ENCODE results near the gene FKBP11. TPM values are rescaled to one million over a fixed set of nuclear protein-coding genes. Genes with fewer than 3 reads are reported as not detected.
A peak's percentile ranks its signal among the peaks of the same experiment; 100 is the strongest.
"Not testable (repeated sequence)": the region's sequence is repeated elsewhere in the genome, so short reads cannot be mapped to it uniquely, and the experiment has no call there.

FKBP11 gene
- total and polyA plus RNA-seq, 7 experiments from 2014 or later, result 40.3 to 83.7 (median 55.3) TPM

- Mint-ChIP-seq H3K9me3 (no peaks in the 10 kb centered on the region), H3K4me1 (peaks cover 0 to 2% (median 0%) of the 10 kb centered on the region in 7 donors), H3K4me3 (no peak overlapping the region), H3K27ac (no peak overlapping the region), H3K36me3 (peaks cover 0 to 5% (median 0%) of the 10 kb centered on the region in 5 donors), H3K27me3 (peaks cover 11 to 29% (median 15%) of the 10 kb centered on the region in 5 donors)
- ATAC-seq (no peak), DNase-seq (no peak)
- intact Hi-C loops (cut with micrococcal nuclease), result no loop called here
- Histone ChIP-seq H3K9me3 (ENCODE audit: control insufficient read depth in 2 of 3, low read length in 3 of 3) (no peaks in the 10 kb centered on the region), H3K4me3 (ENCODE audit: low read length) (no peak overlapping the region), H3K36me3 (ENCODE audit: control insufficient read depth in 2 of 3, insufficient read depth in 3 of 3, low read length in 3 of 3) (no peaks in the 10 kb centered on the region), H3K4me1 (ENCODE audit: control insufficient read depth in 2 of 2, insufficient read depth in 2 of 2, low read length in 2 of 2) (no peaks in the 10 kb centered on the region), H3K27me3 (ENCODE audit: control insufficient read depth in 2 of 2, insufficient read depth in 2 of 2, low read length in 2 of 2) (peaks cover 0 to 3% of the 10 kb centered on the region in 2 donors), H3K27ac (ENCODE audit: low read depth, low read length) (no peak overlapping the region)
- POLR2A ChIA-PET, result no interaction called here
- CTCF ChIA-PET, result interaction anchor here (1.9 kb wide), 1 partner anchor 22 kb away, joined by 5 read pairs; no protein-coding TSS in a partner anchor
Observed at GRCh38 chr12:48875944-48876515, 49.3 kb downstream of the FKBP11 start.

- POLR2A ChIA-PET, result interaction anchor here (0.7 kb wide), 1 partner anchor 7 kb away, joined by 3 read pairs; no protein-coding TSS in a partner anchor
Observed at GRCh38 chr12:48873534-48873933, 51.8 kb downstream of the FKBP11 start.

GRCh38 chr12:48873096-48873495 lies 52.2 kb downstream of the FKBP11 start:
- Mint-ChIP-seq H3K27ac (peak overlapping the region in 1 of 9 donors; percentile 18), H3K4me1 (no peaks in the 10 kb centered on the region), H3K9me3 (no peaks in the 10 kb centered on the region), H3K4me3 (no peak overlapping the region), H3K36me3 (no peaks in the 10 kb centered on the region), H3K27me3 (peaks cover 0 to 14% (median 0%) of the 10 kb centered on the region in 5 donors)
- Histone ChIP-seq H3K4me3 (ENCODE audit: low read length) (no peak overlapping the region), H3K36me3 (ENCODE audit: control insufficient read depth in 2 of 3, insufficient read depth in 3 of 3, low read length in 3 of 3) (no peaks in the 10 kb centered on the region), H3K4me1 (ENCODE audit: control insufficient read depth in 2 of 2, insufficient read depth in 2 of 2, low read length in 2 of 2) (no peaks in the 10 kb centered on the region), H3K27me3 (ENCODE audit: control insufficient read depth in 2 of 2, insufficient read depth in 2 of 2, low read length in 2 of 2) (no peaks in the 10 kb centered on the region), H3K9me3 (ENCODE audit: control insufficient read depth in 2 of 3, low read length in 3 of 3) (no peaks in the 10 kb centered on the region), H3K27ac (ENCODE audit: low read depth, low read length) (no peak overlapping the region)
- ChIA-PET POLR2A (interaction anchor here (0.6 kb wide), 1 partner anchor 41 kb away, joined by 3 read pairs; no protein-coding TSS in a partner anchor), CTCF (interaction anchor here (0.6 kb wide), 1 partner anchor 68 kb away, joined by 3 read pairs; no protein-coding TSS in a partner anchor)
- intact Hi-C loops (cut with micrococcal nuclease), result no loop called here
- DNase-seq (no peak), ATAC-seq (no peak)

More at GRCh38 chr12:48873534-48873933, 51.8 kb downstream of the FKBP11 start:
- H3K4me3 Mint-ChIP-seq; H3K9me3 Mint-ChIP-seq; H3K4me1 Mint-ChIP-seq; H3K27ac ChIP-seq (ENCODE audit: low read depth, low read length); H3K36me3 Mint-ChIP-seq; H3K36me3 ChIP-seq (ENCODE audit: control insufficient read depth in 2 of 3, insufficient read depth in 3 of 3, low read length in 3 of 3); CTCF ChIA-PET; DNase-seq; H3K4me1 ChIP-seq (ENCODE audit: control insufficient read depth in 2 of 2, insufficient read depth in 2 of 2, low read length in 2 of 2); H3K27me3 ChIP-seq (ENCODE audit: control insufficient read depth in 2 of 2, insufficient read depth in 2 of 2, low read length in 2 of 2); H3K4me3 ChIP-seq (ENCODE audit: low read length); ATAC-seq; intact Hi-C loops (cut with micrococcal nuclease); H3K9me3 ChIP-seq (ENCODE audit: control insufficient read depth in 2 of 3, low read length in 3 of 3): not testable (repeated sequence)
- Mint-ChIP-seq H3K27ac (peak overlapping the region in 1 of 9 donors; percentile 55), H3K27me3 (peaks cover 0 to 14% (median 0%) of the 10 kb centered on the region in 5 donors)

Other genes starting within 250 kb of the FKBP11 start
- 100 to 1,000 TPM in 1 of 5 experiments, 10 to 100 TPM in 4; 37.5 to 117 (median 74.4) TPM for gene KANSL2, start 243.3 kb downstream of the FKBP11 start, total RNA-seq
- gene KANSL2, start 243.3 kb downstream of the FKBP11 start, polyA plus RNA-seq, result 10 to 100 TPM; 33.4 to 50.8 TPM
- gene CCNT1, start 208.8 kb downstream of the FKBP11 start, total RNA-seq, result 100 to 1,000 TPM in 1 of 5 experiments, 10 to 100 TPM in 4; 62.5 to 127 (median 76.6) TPM
- 10 to 100 TPM; 11.7 to 23.8 TPM for gene CCNT1, start 208.8 kb downstream of the FKBP11 start, polyA plus RNA-seq
- gene ADCY6, start 136.4 kb downstream of the FKBP11 start, total RNA-seq, result under 1 TPM in 3 of 5 experiments, not detected in 2; 0.07 to 0.22 (median 0.08) TPM
- not detected for gene ADCY6, start 136.4 kb downstream of the FKBP11 start, polyA plus RNA-seq
- 10 to 100 TPM in 1 of 5 experiments, 1 to 10 TPM in 4; 2.2 to 14.7 (median 5.5) TPM for gene CACNB3, start 107.0 kb downstream of the FKBP11 start, total RNA-seq
- gene CACNB3, start 107.0 kb downstream of the FKBP11 start, polyA plus RNA-seq, result 1 to 10 TPM in 1 of 2 donors, under 1 TPM in 1; 0.89 to 1.5 TPM
- 100 to 1,000 TPM in 3 of 5 experiments, 10 to 100 TPM in 2; 84.0 to 160 (median 127) TPM for gene DDX23, start 73.3 kb downstream of the FKBP11 start, total RNA-seq
- 10 to 100 TPM; 32.8 to 65.6 TPM for gene DDX23, start 73.3 kb downstream of the FKBP11 start, polyA plus RNA-seq
- 10 to 100 TPM in 1 of 5 experiments, 1 to 10 TPM in 4; 1.1 to 13.5 (median 2.3) TPM for gene RND1, start 59.6 kb downstream of the FKBP11 start, total RNA-seq
- gene RND1, start 59.6 kb downstream of the FKBP11 start, polyA plus RNA-seq, result under 1 TPM; 0.17 to 0.94 TPM
- gene ARF3, start 32.0 kb upstream of the FKBP11 start, total RNA-seq, result 100 to 1,000 TPM in 1 of 5 experiments, 10 to 100 TPM in 4; 48.7 to 137 (median 56.1) TPM
- 10 to 100 TPM; 15.9 to 21.9 TPM for gene ARF3, start 32.0 kb upstream of the FKBP11 start, polyA plus RNA-seq
- 10 to 100 TPM in 1 of 5 experiments, 1 to 10 TPM in 4; 1.8 to 10.7 (median 7.5) TPM for gene WNT10B, start 46.2 kb upstream of the FKBP11 start, total RNA-seq
- under 1 TPM; 0.07 to 0.15 TPM for gene WNT10B, start 46.2 kb upstream of the FKBP11 start, polyA plus RNA-seq
- gene WNT1, start 52.8 kb upstream of the FKBP11 start, total RNA-seq, result 1 to 10 TPM in 1 of 5 experiments, under 1 TPM in 3, not detected in 1; 0.30 to 1.5 (median 0.49) TPM
- under 1 TPM in 1 of 2 donors, not detected in 1; 0.24 TPM for gene WNT1, start 52.8 kb upstream of the FKBP11 start, polyA plus RNA-seq
- under 1 TPM in 3 of 5 experiments, not detected in 2; 0.19 to 0.71 (median 0.27) TPM for gene DDN, start 73.9 kb upstream of the FKBP11 start, total RNA-seq
- gene DDN, start 73.9 kb upstream of the FKBP11 start, polyA plus RNA-seq, result not detected
- 10 to 100 TPM; 34.0 to 74.4 (median 50.6) TPM for gene PRKAG1, start 93.3 kb upstream of the FKBP11 start, total RNA-seq
- gene PRKAG1, start 93.3 kb upstream of the FKBP11 start, polyA plus RNA-seq, result 10 to 100 TPM; 39.4 to 49.6 TPM
- 100 to 1,000 TPM; 129 to 167 (median 151) TPM for gene KMT2D, start 135.3 kb upstream of the FKBP11 start, total RNA-seq
- 10 to 100 TPM in 1 of 2 donors, 1 to 10 TPM in 1; 6.6 to 26.4 TPM for gene KMT2D, start 135.3 kb upstream of the FKBP11 start, polyA plus RNA-seq
- gene RHEBL1, start 144.5 kb upstream of the FKBP11 start, total RNA-seq, result 1 to 10 TPM; 1.8 to 9.4 (median 3.3) TPM
- gene RHEBL1, start 144.5 kb upstream of the FKBP11 start, polyA plus RNA-seq, result 1 to 10 TPM; 1.8 to 3.8 TPM
- gene DHH, start 169.3 kb upstream of the FKBP11 start, total RNA-seq, result under 1 TPM; 0.24 to 0.91 (median 0.76) TPM
- gene DHH, start 169.3 kb upstream of the FKBP11 start, polyA plus RNA-seq, result not detected
- gene LMBR1L, start 185.4 kb upstream of the FKBP11 start, total RNA-seq, result 100 to 1,000 TPM in 4 of 5 experiments, 10 to 100 TPM in 1; 67.4 to 328 (median 263) TPM
- gene LMBR1L, start 185.4 kb upstream of the FKBP11 start, polyA plus RNA-seq, result 10 to 100 TPM; 40.7 to 58.6 TPM
- 1,000 to 10,000 TPM in 1 of 5 experiments, 100 to 1,000 TPM in 4; 124 to 1,463 (median 279) TPM for gene TUBA1B, start 205.9 kb upstream of the FKBP11 start, total RNA-seq
- 100 to 1,000 TPM; 473 to 648 TPM for gene TUBA1B, start 205.9 kb upstream of the FKBP11 start, polyA plus RNA-seq